LNCaP clone FGC (cell line): ENCODE results near the gene SELENOW.
"Not testable (repeated sequence)": the region's sequence is repeated elsewhere in the genome, so short reads cannot be mapped to it uniquely, and the experiment has no call there.

Experiments used
- DNase-seq: peaks from one replicate; pipeline ENCODE4 v3.0.0-alpha.2; 2011; ENCODE audit warnings: low read depth
- H3K4me3 ChIP-seq: 2 replicates; pipeline ENCODE4 v1.5.1; 2011; ENCODE audit warnings: mild to moderate bottlenecking, low read depth, low read length, control low read depth
- CTCF ChIP-seq: IDR thresholded peaks from 2 replicates; pipeline ENCODE4 v1.5.1; 2012; ENCODE audit warnings: mild to moderate bottlenecking; ENCODE audit not compliant: control insufficient read depth, insufficient read depth; ENCODE audit errors: extremely low read depth

The SELENOW gene

DNA sequence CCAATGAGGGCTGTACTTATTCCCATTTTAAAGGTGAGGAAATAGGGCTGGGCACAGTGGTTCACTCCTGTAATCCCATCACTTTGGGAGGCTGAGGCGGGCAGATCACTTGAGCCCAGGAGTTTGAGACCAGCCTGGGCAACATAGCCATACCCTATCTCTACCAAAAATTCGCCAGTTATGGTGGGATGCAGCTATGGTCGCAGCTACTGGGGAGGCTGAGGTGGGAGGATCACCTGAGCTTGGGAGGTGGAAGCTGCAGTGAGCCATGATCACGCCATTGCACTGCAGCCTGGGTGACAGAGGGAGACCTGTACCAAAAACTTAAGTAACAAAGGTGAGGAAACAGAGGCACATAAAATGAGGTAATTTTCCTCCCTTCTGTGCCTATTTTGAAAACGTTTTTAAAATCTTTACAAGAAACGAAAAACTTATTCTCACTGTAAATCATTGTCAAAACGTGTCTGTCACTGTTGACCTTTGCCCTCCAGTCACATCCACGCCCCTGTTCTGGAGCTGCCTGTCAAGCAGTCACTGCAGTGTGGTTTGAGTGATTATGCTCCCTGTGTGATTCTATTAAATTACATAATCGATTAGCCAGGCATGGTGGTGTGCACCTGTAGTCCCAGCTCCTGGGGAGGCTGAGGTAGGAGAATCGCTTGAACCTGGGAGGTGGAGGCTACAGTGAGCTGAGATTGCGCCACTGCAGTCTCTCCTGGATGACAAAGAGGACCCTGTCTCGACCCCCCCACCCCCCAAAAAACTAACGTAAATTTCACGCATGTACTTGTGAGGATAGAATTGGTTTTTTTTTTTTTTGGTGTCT lies 20.7 kb upstream of the SELENOW start:
- no peak overlapping the region for H3K4me3 ChIP-seq
- DNase-seq = no peak
- TF ChIP-seq CTCF = no peak

DNA sequence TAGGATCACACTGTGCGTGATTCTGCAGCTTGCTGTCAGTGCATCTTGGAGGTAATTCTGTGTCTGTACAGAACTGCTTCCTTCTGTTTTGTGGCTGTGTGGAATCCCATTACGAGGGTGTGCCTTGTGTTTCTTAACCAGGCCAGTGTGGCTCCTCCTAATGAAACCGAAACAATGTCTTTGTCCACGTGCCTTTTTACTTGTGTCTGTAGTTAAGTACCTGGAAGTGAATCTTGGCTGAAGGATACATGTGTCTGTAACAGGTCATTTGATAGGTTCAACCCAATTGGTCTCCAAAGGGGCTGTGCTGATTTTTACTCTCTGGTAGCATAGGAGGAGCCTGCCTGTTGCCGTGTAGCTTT lies 20.1 kb upstream of the SELENOW start:
- no peak for TF ChIP-seq CTCF
- no peak for DNase-seq
- H3K4me3 ChIP-seq = no peak overlapping the region

GRCh38 chr19:47760632-47760999 lies 17.9 kb upstream of the SELENOW start:
- no peak for TF ChIP-seq CTCF
- no peak overlapping the region for H3K4me3 ChIP-seq
- DNase-seq = no peak

- no peak overlapping the region for H3K4me3 ChIP-seq
- DNase-seq = no peak
- no peak for TF ChIP-seq CTCF
Measured at GRCh38 chr19:47761566-47761965, 16.9 kb upstream of the SELENOW start.

DNA sequence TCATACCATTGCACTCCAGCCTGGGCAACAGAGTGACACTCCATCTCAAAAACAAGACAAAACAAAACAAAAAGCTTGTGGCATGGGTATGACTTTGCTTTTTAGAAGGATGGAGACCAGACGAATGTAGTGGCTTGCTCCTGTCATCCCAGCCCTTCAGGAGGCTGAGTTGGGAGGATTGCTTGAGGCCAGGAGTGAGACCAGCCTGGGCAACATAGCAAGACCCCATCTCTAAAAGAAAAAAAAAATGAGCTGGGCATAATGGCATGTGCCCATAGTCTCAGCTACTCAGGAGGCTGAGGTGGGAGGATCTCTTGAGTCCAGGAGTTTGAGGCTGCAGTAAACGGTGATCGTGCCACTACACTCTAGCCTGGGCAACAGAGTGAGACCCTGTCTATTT lies 16.4 kb upstream of the SELENOW start:
- no peak for DNase-seq
- H3K4me3 ChIP-seq = no peak overlapping the region
- TF ChIP-seq CTCF = no peak

DNA sequence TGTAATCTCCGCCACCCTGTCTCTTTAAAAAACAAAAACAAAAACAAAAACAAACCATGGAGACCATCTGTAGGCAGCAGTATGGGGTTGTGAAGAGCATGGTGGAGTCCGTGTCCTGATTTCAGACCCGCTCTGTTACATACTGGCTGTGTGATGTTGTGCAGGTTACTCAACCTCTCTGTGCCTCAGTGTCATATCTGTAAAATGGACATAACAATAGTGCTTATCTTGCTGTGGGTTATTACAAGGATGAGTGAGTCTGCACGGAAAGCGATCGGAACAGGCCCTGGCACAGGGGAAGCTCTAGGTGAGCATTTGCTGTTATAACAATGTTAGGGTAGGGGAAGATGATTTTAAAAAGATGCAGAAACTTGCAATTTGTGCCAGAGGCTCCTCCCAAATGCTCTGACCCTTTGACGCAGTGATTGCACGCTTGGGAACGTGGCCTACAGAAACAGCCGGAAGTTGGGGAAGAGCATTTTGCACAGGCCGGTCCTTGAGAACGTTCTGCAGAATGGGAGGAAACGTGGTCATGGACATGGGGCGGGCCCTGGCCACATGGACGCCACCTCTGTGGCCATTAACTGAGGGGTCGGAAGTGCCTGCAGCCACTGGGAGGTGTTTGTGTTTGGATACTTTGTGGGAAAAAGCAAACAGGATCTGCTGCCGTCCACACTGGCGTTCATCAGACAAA lies 15.7 kb upstream of the SELENOW start:
- TF ChIP-seq CTCF = no peak
- H3K4me3 ChIP-seq = no peak overlapping the region
- no peak for DNase-seq

DNA sequence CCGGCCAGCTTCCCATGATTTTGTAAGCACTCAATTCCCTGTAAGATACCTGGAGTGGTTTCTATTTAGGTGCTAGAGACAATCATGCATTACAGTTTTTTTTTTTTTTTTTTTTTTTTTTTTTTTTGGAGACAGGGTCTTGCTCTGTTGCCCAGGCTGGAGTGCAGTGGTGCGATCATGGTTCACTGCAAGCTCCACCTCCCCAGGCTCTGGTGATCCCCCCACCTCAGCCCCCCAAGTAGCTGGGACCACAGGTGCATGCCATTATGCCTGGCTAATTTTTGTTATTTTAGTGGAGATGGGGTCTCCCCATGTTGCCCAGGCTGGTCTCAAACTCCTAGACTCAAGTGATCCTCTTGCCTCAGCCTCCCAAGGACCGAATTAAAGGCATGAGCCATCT lies 13.8 kb upstream of the SELENOW start:
- not testable (repeated sequence) for DNase-seq, H3K4me3 ChIP-seq
